Mesendoderm (in vitro differentiated cells): ENCODE measurements around the gene PLGRKT.

ENCODE experiments used
- DNase-seq: peaks from one replicate; pipeline ENCODE4 v3.0.0; 2013
- H2AK5ac ChIP-seq: 2 replicates; pipeline ENCODE4 v1.6.1; 2013; ENCODE audit warnings: low read length, inconsistent platforms
- H2BK120ac ChIP-seq: 2 replicates; pipeline ENCODE4 v1.6.1; 2013; ENCODE audit warnings: low read depth, mild to moderate bottlenecking, low read length, moderate library complexity, mixed read lengths
- H2BK15ac ChIP-seq: replicated peaks from 2 replicates; pipeline ENCODE4 v1.6.1; 2013; ENCODE audit warnings: low read depth, mild to moderate bottlenecking, moderate library complexity
- H2BK5ac ChIP-seq: 2 replicates; pipeline ENCODE4 v1.6.1; 2013; ENCODE audit warnings: low read length, inconsistent platforms
- H3K18ac ChIP-seq: 2 replicates; pipeline ENCODE4 v1.6.1; 2013; ENCODE audit warnings: mild to moderate bottlenecking, low read length, mixed read lengths
- H3K23ac ChIP-seq: one replicate; pipeline ENCODE4 v1.6.1; 2013; ENCODE audit warnings: low read length
- H3K27ac ChIP-seq: 2 replicates; pipeline ENCODE4 v1.5.1; 2013; ENCODE audit warnings: low read depth, mild to moderate bottlenecking, inconsistent platforms, low read length, moderate library complexity
- H3K27me3 ChIP-seq: 2 replicates; pipeline ENCODE4 v1.6.1; 2013; ENCODE audit warnings: low read length, control low read depth, mild to moderate bottlenecking, inconsistent platforms; ENCODE audit not compliant: insufficient read depth, poor library complexity
- H3K36me3 ChIP-seq: 2 replicates; pipeline ENCODE4 v1.6.1; 2013; ENCODE audit warnings: low read length, inconsistent platforms; ENCODE audit not compliant: control insufficient read depth, insufficient read depth
- H3K4ac ChIP-seq: one replicate; pipeline ENCODE4 v1.6.1; 2013; ENCODE audit warnings: low read depth, mild to moderate bottlenecking, low read length, moderate library complexity
- H3K4me1 ChIP-seq: 2 replicates; pipeline ENCODE4 v1.6.1; 2013; ENCODE audit warnings: low read depth, low read length, inconsistent platforms; ENCODE audit not compliant: control insufficient read depth
- H3K4me2 ChIP-seq: 2 replicates; pipeline ENCODE4 v1.6.1; 2013; ENCODE audit warnings: low read length
- H3K4me3 ChIP-seq: 2 replicates; pipeline ENCODE4 v1.5.1; 2013; ENCODE audit warnings: mild to moderate bottlenecking, low read length
- H3K56ac ChIP-seq: one replicate; pipeline ENCODE4 v1.6.1; 2013; ENCODE audit warnings: low read length
- H3K79me1 ChIP-seq: 2 replicates; pipeline ENCODE4 v1.6.1; 2013; ENCODE audit warnings: low read length, inconsistent platforms
- H3K79me2 ChIP-seq: 2 replicates; pipeline ENCODE4 v1.6.1; 2013; ENCODE audit warnings: mild to moderate bottlenecking, low read length; ENCODE audit not compliant: control insufficient read depth, insufficient read depth
- H3K9ac ChIP-seq: 2 replicates; pipeline ENCODE4 v1.6.1; 2013; ENCODE audit warnings: low read length, inconsistent platforms
- H4K5ac ChIP-seq: one replicate; pipeline ENCODE4 v1.6.1; 2013; ENCODE audit warnings: low read length
- H4K8ac ChIP-seq: one replicate; pipeline ENCODE4 v1.6.1; 2013; ENCODE audit warnings: low read depth, mild to moderate bottlenecking, control low read depth, low read length, moderate library complexity
- WGBS: extraction: QIAGEN DNeasy Blood & Tissue Kit; methylation state at CpG from one replicate; pipeline ENCODE4 v1.1.7; 2013; ENCODE audit warnings: low lambda C conversion rate, missing lambda C conversion rate; ENCODE audit not compliant: insufficient coverage; ENCODE audit errors: extremely low coverage; 5-methylcytosine and 5-hydroxymethylcytosine counted together

The PLGRKT gene

DNA sequence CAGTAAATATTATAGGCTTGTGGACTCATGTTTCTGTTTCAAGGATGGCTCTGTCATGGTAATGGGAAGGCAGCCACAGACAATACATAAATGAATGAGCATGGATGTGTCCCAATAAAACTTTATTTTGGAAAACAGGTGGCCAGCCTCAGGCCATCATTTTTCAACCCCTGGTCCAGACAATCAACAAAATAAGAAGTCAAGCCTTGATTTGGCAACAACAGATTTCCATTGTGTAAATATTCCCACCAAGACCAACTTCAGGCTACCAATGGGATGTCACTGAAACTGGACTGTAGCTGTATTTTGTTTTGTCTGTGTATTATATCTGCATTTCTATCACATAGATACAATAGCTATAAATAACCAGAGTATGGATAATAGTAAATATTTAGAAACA lies 77.4 kb downstream of the PLGRKT start:
- no peaks in the 10 kb centered on the region for H3K79me2 ChIP-seq
- no peak overlapping the region for H3K4ac ChIP-seq
- no peak overlapping the region for H3K27ac ChIP-seq
- no peak overlapping the region for H3K4me2 ChIP-seq
- H2AK5ac ChIP-seq, result no peak overlapping the region
- H2BK5ac ChIP-seq, result no peak overlapping the region
- H3K27me3 ChIP-seq, result no peaks in the 10 kb centered on the region
- H3K23ac ChIP-seq, result no peak overlapping the region
- DNase-seq, result no peak
- H3K18ac ChIP-seq, result no peak overlapping the region
- H3K36me3 ChIP-seq, result no peaks in the 10 kb centered on the region
- no peak overlapping the region for H3K56ac ChIP-seq
- no peak overlapping the region for H2BK120ac ChIP-seq
- H4K8ac ChIP-seq, result no peak overlapping the region
- no peaks in the 10 kb centered on the region for H3K4me1 ChIP-seq
- H4K5ac ChIP-seq, result no peak overlapping the region
- H3K4me3 ChIP-seq, result no peak overlapping the region
- no peaks in the 10 kb centered on the region for H3K79me1 ChIP-seq
- no peak overlapping the region for H2BK15ac ChIP-seq
- H3K9ac ChIP-seq, result no peak overlapping the region

DNA sequence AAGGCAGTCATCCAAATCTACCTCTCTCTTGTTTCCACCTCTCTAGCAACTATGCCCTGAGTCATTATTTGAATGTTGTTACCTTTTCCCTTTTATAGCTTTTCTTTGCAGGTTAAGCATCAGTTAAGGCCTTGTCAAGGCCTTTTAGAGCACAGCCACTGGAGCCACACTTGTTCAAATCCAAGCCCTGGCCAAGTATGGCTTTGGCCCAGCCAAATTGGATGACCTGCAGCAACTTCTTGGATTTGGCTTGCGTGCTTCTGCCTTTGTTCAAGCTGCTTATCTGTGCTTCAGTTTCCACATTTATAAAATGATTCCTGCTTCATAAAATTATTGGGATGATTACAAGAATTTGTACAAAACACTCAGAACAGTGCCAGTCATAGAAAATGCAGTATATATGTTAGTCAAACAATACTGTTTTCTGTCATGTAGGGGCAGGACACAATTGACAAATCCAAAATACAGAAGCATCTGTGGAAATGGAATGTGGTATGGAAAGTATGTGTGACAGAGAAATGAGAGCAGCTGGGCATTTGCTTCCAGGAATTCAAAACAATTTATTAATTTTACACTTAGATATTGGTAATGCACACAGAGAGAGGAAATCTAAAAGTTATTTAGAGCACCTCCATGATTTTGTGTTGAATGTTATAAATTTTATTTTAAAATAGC lies 80.2 kb downstream of the PLGRKT start:
- Histone ChIP-seq H4K8ac (no peak overlapping the region), H3K4me2 (no peak overlapping the region), H3K27me3 (no peaks in the 10 kb centered on the region), H3K27ac (no peak overlapping the region), H2BK120ac (no peak overlapping the region), H3K23ac (no peak overlapping the region), H3K18ac (no peak overlapping the region), H3K4ac (no peak overlapping the region), H3K4me1 (peaks cover 7% of the 10 kb centered on the region), H3K79me1 (no peaks in the 10 kb centered on the region), H3K79me2 (no peaks in the 10 kb centered on the region), H3K56ac (no peak overlapping the region), H3K4me3 (no peak overlapping the region), H2BK15ac (no peak overlapping the region), H4K5ac (no peak overlapping the region), H3K9ac (no peak overlapping the region), H3K36me3 (no peaks in the 10 kb centered on the region), H2BK5ac (no peak overlapping the region), H2AK5ac (no peak overlapping the region)
- no peak for DNase-seq
- no CpG with 5 or more reads among the region's 1 CpG for WGBS

DNA sequence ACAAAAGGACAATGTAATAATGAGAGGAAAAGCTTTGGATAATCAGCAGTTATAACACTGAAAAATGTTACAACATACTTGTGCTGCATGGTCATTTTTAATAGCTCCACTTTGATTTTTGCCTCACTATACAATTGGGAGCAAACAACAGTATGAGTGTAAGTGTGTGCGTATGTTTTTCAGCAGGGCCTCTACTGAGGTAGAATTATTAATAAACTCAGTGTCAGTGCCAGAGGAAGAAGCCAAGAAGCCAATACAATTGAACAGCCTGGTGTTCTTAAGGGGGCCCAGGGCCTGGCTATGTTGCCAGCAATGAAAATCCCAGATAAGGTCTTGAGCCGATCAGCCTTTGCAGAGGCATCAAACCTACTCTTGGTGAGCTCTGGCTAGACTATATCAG lies 81.9 kb downstream of the PLGRKT start:
- no CpG with 5 or more reads among the region's 2 CpGs for WGBS
- H3K4me1 ChIP-seq, result peaks cover 7% of the 10 kb centered on the region

DNA sequence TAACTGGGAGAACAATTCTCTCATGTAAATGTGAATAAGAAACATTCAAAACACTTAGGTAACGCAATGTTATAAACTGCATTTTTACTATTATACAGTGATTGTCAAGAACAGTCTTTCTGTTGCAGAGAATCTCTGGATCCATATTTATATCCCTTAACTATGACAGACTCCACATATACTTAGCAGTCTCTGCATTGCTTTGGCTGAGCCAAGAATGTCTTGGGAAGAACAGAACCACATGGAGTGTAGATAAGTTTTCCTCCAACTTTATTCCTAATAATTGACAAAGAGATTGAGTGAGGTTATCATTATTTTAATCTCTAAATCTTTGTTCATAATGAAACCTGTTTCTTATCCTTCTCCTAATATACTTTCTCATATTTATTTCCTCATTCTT lies 82.5 kb downstream of the PLGRKT start:
- Histone ChIP-seq H3K4me3 (no peak overlapping the region), H3K4me1 (peaks cover 7% of the 10 kb centered on the region), H3K79me1 (no peaks in the 10 kb centered on the region), H3K79me2 (no peaks in the 10 kb centered on the region), H3K36me3 (no peaks in the 10 kb centered on the region), H2BK5ac (no peak overlapping the region), H3K27ac (no peak overlapping the region), H4K5ac (no peak overlapping the region), H3K9ac (no peak overlapping the region), H3K4me2 (no peak overlapping the region), H3K23ac (no peak overlapping the region), H3K27me3 (no peaks in the 10 kb centered on the region), H4K8ac (no peak overlapping the region), H3K18ac (no peak overlapping the region), H3K4ac (no peak overlapping the region), H3K56ac (no peak overlapping the region), H2BK15ac (no peak overlapping the region), H2AK5ac (no peak overlapping the region), H2BK120ac (no peak overlapping the region)
- no CpG with 5 or more reads among the region's 1 CpG for WGBS
- no peak for DNase-seq

More for the DNA sequence above, 81.9 kb downstream of the PLGRKT start:
- no peak overlapping the region for H2BK120ac ChIP-seq
- no peak overlapping the region for H3K27ac ChIP-seq
- no peak overlapping the region for H3K9ac ChIP-seq
- no peak overlapping the region for H2BK5ac ChIP-seq
- no peak overlapping the region for H2BK15ac ChIP-seq
- no peak overlapping the region for H3K4me2 ChIP-seq
- H3K79me2 ChIP-seq, result no peaks in the 10 kb centered on the region
- no peaks in the 10 kb centered on the region for H3K27me3 ChIP-seq
- H3K4me3 ChIP-seq, result no peak overlapping the region
- H4K5ac ChIP-seq, result no peak overlapping the region
- no peak for DNase-seq
- H3K23ac ChIP-seq, result no peak overlapping the region
- H4K8ac ChIP-seq, result no peak overlapping the region
- no peak overlapping the region for H2AK5ac ChIP-seq
- H3K56ac ChIP-seq, result no peak overlapping the region
- no peak overlapping the region for H3K4ac ChIP-seq
- H3K18ac ChIP-seq, result no peak overlapping the region
- H3K79me1 ChIP-seq, result no peaks in the 10 kb centered on the region
- no peaks in the 10 kb centered on the region for H3K36me3 ChIP-seq

DNA sequence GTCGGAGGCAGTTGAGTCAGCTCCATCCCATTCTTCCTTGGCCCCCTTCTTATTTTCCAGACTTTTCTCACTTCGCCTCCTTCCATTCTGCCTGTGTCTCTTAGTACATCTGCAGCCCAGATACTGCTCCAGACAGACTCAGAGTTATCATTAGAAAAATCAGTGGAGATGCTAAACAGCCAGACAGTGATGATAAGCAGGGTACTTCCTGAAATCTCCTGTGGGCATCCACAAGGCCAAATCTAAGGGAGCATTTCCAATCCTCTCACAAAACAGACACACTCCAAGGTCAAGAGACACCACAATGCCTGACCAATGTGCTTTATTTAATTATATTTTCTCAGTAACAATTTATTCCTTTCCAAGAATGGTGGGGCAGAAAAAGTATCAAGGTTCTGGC lies 83.5 kb downstream of the PLGRKT start:
- H3K56ac ChIP-seq, result no peak overlapping the region
- H3K4ac ChIP-seq, result peak overlapping the region; percentile 52
- H3K4me3 ChIP-seq, result no peak overlapping the region
- no peak overlapping the region for H3K27ac ChIP-seq
- no peak overlapping the region for H2BK5ac ChIP-seq
- H2BK15ac ChIP-seq, result no peak overlapping the region
- H3K4me2 ChIP-seq, result no peak overlapping the region
- H3K79me1 ChIP-seq, result no peaks in the 10 kb centered on the region
- H3K9ac ChIP-seq, result no peak overlapping the region
- WGBS, result no CpG with 5 or more reads among the region's 2 CpGs
- H3K36me3 ChIP-seq, result no peaks in the 10 kb centered on the region
- DNase-seq, result peak; percentile 13
- no peak overlapping the region for H2AK5ac ChIP-seq
- H2BK120ac ChIP-seq, result peak overlapping the region; percentile 78
- H4K5ac ChIP-seq, result no peak overlapping the region
- H3K4me1 ChIP-seq, result peaks cover 7% of the 10 kb centered on the region
- H3K23ac ChIP-seq, result no peak overlapping the region
- H3K18ac ChIP-seq, result no peak overlapping the region
- no peaks in the 10 kb centered on the region for H3K27me3 ChIP-seq
- no peaks in the 10 kb centered on the region for H3K79me2 ChIP-seq
- no peak overlapping the region for H4K8ac ChIP-seq

DNA sequence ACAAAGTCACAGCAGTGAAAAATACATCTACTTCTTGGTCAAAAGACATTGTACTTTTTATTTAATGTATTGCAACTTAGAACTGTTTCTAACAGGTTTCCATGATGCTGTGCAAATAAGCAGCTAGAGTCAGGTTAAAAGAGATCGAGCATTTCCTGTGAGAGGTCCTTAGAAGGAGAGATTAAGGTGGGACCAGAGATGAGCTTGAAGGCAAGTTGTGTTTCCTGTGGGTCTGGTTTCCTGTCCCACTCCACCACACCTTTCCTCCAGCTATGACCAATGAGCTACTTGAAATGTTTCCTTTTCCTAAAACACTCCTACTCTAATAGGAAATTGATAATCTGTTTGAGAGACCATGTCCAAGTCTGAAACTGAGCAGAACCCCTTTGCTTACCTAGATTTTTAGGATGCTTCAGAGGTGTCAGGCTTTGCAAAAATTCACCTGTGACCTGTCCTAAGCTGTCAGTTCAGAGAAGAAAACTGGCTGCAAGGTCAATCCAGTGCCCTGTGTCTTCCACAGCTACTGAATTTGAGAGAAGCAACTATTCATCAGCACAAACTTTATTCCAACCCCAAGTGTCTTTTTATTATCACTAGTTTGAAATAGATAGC lies 85.0 kb downstream of the PLGRKT start:
- Histone ChIP-seq H2BK5ac (no peak overlapping the region), H3K9ac (no peak overlapping the region), H3K23ac (no peak overlapping the region), H3K79me1 (no peaks in the 10 kb centered on the region), H3K4ac (no peak overlapping the region), H3K4me2 (no peak overlapping the region), H4K5ac (no peak overlapping the region), H2BK120ac (no peak overlapping the region), H3K56ac (no peak overlapping the region), H3K4me1 (peaks cover 7% of the 10 kb centered on the region), H3K27me3 (no peaks in the 10 kb centered on the region), H3K4me3 (no peak overlapping the region), H3K18ac (no peak overlapping the region), H3K36me3 (no peaks in the 10 kb centered on the region), H2BK15ac (no peak overlapping the region), H3K79me2 (no peaks in the 10 kb centered on the region), H4K8ac (no peak overlapping the region), H3K27ac (peak overlapping the region; percentile 12), H2AK5ac (no peak overlapping the region)
- no peak for DNase-seq
- WGBS, result no CpG with 5 or more reads among the region's 1 CpG
